GM18511 (cell line): Measurements from ENCODE around the gene KRTAP1-3.
"Not testable (repeated sequence)": the region's sequence is repeated elsewhere in the genome, so short reads cannot be mapped to it uniquely, and the experiment has no call there.

Experiments used
- ATAC-seq: cut with Tn5 transposase; IDR thresholded peaks from one replicate; pipeline ENCODE4 v1.9.1; 2021; ENCODE audit warnings: mild to moderate bottlenecking, moderate library complexity; ENCODE audit not compliant: unreplicated experiment

KRTAP1-3 gene

GRCh38 chr17:41054556-41054955, 19.9 kb upstream of the KRTAP1-3 start:
- not testable (repeated sequence) for ATAC-seq

DNA sequence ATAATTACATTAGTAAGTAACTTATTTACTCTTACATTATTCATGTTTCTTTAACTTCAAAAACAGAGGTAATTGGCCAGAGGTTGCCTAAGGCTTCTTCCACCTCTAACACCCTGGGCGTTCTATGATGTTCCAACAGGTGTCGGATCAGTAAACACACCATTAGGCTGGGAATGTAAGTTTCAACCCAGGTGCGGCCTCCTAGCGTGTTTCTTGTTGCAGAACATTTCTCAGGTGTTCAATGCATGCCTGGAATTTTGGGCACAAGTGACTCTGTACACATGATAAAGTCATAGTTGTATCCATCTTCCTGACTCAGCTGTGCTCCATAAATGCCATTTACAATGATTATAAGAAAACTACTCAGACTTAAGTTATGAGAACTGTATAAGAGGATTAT, 19.4 kb upstream of the KRTAP1-3 start:
- ATAC-seq, result no peak

- ATAC-seq, result no peak
Observed at GRCh38 chr17:41052566-41052965, 17.9 kb upstream of the KRTAP1-3 start.

DNA sequence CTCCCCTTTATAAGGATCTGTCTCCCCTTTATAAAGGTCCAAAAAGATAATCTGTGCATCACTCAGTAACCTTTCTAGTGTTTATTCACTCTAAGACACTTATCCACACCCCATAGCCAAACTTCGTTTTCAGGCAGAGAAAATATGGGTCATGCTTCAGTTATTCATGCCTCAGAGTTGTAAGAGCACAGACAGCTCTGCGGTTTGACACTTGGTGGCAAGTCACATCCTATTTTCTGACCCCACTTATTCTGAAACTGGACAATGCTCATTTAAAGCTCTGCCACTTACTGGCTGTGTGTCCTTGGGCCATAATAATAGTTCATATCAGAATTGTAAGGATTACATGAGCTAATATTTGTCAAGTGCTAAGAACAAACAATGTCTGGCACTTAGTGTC, 14.4 kb upstream of the KRTAP1-3 start:
- ATAC-seq, result no peak

DNA sequence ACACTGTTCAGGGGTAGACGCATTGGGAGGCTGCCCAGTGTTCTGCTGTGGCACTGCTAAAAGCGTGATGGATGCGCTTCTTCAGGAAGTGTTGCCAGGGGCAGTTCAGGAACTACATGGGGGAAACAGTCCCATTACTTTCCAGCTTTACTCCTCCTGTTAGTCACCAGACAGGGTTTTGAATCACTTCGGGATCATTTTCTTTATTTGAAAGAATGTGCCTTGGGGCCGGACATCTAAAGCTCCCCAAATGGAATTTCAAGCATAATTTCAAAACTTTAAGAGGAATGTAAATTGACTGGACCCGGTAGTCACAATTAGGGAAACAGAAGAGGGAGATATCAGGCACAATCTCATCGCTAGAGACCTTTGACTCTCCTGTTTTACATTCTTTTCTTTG, 13.8 kb upstream of the KRTAP1-3 start:
- ATAC-seq, result no peak

DNA sequence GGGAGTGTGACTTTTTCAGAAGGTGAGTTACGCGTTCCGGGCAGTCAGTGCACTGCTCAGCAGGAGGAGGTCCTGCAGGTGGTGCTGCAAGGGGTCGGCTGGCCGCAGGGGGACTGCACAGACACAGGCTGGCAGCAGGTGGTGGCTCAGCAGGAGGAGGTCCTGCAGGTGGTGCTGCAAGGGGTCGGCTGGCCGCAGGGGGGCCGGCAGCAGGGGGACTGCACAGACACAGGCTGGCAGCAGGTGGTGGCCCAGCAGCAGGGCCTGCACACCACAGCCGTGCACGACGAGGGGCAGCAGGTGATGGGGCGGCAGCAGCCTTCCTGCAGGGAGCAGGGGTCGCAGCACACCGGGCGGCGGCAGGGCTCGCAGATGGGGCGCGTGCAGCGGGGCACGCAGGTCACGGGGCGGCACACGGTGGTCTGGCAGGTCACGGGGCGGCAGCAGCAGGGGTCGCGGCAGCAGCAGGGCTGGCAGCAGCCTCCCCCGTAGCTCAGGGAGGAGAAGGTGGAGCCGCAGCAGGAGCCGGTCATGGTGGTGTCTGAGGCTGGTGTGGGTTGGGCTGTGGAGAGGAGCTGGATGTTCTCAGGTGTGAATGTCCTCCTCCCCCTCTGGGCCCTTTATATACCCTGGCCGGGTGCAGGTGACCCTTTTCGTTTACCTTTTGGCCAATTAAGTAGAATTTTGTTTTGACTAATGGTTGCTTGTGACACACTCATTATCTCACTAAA, 12.2 kb upstream of the KRTAP1-3 start, which contains the start of gene KRTAP2-1:
TSS of gene KRTAP2-1 (minus strand) at position 582 of the 731 bp plus-strand sequence. CDS start at position 533, 49 bp downstream.
- not testable (repeated sequence) for ATAC-seq

GRCh38 chr17:41042953-41043352, 8.3 kb upstream of the KRTAP1-3 start:
- no peak for ATAC-seq

- not testable (repeated sequence) for ATAC-seq
Observed at GRCh38 chr17:41040783-41041571, 6.3 kb upstream of the KRTAP1-3 start, which contains the start of gene KRTAP1-1. Gene KRTAP1-1, minus strand, starts transcription at chr17:41041450. Its CDS starts 53 bp downstream, at chr17:41041397.

DNA sequence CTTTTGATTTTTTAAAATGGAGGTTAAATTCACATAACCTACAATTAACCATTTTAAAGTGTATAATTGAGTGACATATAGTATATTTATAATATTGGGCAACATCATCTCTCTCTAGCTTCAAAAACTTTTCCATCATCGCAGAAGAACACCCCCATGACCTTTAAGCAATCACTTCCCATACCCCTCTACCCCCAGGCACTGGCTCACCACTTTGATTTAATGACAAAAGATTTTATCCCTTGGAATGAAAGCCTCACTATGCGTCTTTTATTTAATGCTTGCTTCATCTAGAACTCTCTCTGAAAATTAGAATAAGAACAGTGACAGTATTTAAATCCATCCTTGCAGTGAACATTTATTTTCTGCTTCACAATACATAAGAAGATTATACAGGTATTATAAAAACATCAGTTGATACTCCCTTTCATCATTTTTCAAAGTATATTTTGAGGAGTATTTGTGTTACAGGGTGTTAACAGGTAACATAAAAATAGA, 3.2 kb upstream of the KRTAP1-3 start:
- no peak for ATAC-seq

DNA sequence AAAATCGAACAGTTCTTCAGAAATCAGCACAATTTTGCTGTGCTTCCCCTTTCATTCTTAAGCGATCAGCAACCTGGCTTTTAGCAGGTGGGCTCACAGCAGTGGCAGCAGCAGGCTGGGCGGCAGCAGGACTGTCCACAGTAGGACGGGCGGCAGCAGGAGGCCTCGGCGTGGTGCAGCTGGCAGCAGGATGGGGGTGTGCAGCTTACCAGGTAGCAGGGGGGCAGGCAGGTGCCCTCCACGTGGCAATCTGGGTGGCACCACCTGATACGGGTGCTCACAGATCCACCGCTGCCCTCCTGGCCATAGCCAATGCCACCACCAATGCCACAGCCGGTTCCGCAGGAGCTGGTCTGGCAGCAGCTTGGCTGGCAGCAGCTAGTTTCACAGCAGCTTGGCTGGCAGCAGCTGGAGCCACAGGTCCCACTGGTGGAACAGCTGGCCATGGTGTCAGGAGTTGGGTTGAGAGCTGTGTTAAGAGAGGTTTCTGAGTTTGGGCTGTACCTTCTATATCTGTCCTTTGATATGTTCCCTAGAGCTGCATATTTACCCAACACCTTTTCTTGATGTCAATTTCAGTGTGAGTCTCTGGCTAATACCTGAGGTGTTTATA, 4.9 kb downstream of the KRTAP1-3 start, which contains the start of gene KRTAP1-4:
TSS of gene KRTAP1-4 (minus strand) at position 563 of the 613 bp plus-strand sequence. CDS start at position 446, 117 bp downstream.
- no peak for ATAC-seq

DNA sequence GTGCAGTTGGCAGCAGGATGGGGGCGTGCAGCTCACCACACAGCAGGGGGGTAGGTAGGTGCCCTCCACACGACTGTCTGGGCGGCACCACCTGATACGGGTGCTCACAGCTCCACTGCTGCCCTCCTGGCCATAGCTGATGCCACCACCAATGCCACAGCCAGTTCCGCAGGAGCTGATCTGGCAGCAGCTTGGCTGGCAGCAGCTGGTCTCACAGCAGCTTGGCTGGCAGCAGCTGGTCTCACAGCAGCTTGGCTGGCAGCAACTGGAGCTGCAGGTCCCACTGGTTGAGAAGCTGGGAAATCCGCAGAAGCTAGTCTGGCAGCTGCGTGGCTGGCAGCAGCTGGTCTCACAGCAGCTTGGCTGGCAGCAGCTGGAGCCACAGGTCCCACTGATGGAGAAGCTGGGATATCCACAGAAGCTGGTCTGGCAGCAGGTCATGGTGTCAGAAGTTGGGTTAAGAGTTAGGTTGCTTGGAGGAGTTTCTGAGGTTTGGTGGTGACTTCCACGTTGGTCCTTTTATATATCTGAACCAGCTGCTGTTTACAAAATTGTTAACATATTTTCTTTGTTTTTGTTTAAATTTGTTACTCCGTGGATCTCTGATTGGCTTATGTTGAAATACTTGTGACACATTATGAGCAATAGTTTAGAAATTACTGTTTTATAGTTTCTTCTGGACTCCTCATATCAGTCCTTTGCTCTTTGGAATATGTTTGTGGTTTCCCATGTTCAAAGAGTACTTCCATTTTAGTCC, 7.8 kb downstream of the KRTAP1-3 start, which contains the start of gene KRTAP1-5:
TSS of gene KRTAP1-5 (minus strand) at position 494 of the 757 bp plus-strand sequence. CDS start at position 441, 53 bp downstream.
- no peak for ATAC-seq

DNA sequence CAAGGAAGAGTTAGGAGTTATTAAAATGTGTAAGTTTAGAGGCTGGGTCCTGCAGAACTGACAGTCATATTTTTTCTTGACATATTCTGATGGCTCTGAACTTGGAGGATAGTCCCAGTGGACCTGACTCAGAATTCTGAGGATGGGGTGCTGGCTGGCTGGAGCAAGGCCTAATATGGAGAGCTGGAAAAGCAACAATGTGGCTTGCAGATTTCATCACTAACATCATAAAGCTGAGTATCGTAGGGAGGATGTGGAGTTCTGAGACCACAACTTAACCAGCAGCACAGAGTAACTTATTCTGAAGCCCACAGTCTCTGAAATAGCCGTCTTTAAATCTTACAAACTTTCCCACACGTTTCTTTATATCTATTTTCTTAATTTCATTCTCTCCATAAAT, 10.0 kb downstream of the KRTAP1-3 start:
- no peak for ATAC-seq

DNA sequence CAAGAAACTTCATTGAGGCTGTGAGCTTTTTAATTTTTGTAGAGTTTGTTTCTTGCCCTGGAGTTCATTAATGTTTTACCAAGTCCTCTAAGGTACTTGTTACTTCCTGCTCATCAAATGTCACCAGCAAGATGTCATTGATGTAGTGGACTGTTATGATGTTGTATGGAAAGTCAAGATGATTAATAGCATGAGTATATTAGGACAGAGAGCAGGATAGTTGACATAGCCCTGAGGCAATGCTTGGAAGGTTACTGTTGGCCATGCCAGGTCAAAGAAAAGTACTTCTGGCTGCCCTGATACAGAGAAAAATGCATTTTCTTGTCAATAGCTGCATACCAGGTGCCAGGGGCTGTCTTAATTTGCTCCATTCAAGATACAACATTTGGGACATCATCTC, 14.3 kb downstream of the KRTAP1-3 start:
- no peak for ATAC-seq

DNA sequence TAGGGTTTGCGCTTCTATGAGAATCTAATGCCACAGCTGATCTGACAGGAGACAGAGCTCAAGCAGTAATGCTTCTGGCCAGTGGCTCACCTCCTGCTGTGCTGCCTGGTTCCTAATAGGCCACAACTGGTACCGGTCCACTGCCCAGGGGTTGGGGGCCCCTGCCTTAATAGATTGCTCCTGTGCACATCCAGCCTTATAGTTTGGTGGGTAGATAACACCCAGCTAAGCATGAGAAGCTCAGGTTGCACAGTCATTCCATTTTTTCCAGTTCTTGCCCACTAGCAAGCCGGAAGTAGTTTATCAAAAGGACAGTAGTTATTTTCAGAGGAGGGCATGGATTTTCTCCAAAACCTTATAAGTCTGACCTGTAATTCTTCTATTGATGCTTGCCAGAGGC, 15.3 kb downstream of the KRTAP1-3 start:
- ATAC-seq, result no peak

DNA sequence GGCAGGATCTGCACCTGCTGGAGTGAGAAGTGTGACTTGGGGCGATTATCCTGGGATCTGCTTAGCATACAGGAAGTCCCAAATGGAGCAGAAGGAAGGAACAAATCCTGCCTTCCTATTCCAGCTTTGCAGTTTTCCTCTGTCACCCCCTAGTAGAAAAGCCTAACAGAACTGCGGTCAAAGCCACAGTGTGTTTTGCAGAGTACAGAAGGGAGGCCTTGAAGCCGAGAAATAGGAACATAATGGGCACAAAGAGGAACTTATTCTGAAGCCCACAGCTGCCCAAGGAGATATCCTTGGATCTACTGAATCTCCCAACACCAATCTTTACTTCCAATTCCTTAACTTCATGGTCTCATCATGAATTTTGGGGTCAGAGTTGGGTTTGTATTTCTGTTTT, 16.1 kb downstream of the KRTAP1-3 start:
- ATAC-seq, result no peak

DNA sequence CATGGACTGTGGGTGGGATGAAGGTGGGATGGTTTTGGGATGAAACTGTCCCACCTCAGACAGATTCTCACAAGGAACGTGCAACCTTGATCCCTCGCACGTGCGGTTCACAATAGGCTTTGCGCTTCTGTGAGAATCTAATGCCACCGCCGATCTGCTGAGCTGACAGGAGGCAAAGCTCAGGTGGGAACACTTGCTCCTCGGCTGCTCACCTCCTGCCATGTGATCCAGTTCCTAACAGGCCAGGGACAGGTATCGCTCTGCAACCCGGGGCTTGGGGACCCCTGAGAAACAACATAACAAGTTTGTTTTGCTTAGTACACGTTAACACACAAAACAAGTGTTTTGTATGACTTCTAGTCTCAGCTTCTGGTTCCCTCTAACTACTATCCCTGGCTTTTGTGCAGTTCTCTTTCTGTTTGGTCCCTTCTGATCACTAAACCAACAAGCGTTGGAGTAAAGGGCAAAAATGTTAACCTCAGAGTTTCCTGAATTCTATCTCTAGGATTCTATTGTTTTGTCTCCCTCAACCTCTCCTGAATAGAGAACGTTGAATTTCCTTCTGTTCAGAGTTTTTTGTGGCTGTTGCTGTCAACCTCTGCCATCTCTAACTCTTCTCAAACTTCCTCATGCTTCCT, 18.0 kb downstream of the KRTAP1-3 start:
- no peak for ATAC-seq

- no peak for ATAC-seq
Observed at GRCh38 chr17:41015454-41015853, 19.2 kb downstream of the KRTAP1-3 start.

- ATAC-seq, result no peak
Observed at GRCh38 chr17:41013606-41014005, 21.1 kb downstream of the KRTAP1-3 start.

DNA sequence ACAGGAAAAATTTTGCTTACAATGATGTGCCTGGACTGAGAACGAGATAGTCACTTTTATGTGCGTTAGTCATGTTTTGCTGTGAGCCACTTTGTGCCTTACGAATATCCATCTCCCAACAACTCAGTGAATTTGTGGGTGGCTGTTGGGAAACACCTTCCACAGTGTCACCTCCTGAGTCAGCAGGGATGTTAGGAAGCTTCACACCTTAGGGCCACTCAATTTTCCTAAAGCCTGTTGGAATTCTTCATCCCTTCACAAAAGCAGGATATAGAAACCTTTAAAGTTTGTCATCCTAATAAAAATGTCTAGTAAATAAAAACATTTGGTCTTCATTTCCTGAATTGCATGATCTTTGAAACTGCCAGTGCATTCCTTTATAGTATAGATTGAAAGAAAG, 21.5 kb downstream of the KRTAP1-3 start:
- ATAC-seq, result no peak
